Lower lobe of right lung (tissue), 2 donors: ENCODE data around the gene CCM2L. TPM values are rescaled to one million over a fixed set of nuclear protein-coding genes. Genes with fewer than 3 reads are reported as not detected.

ENCODE experiments used
- ATAC-seq, 2 donors: fragments of 200-7000 bp; cut with Tn5 transposase; one replicate each; pipeline ENCODE4 v1.9.1; 2020 to 2022; ENCODE audit warnings: mild to moderate bottlenecking in 2 of 2, moderate library complexity in 2 of 2
- DNase-seq: peaks from one replicate; pipeline ENCODE4 v3.0.0-alpha.2; 2020
- H3K27ac ChIP-seq: fragments of 200-600 bp; one replicate; pipeline ENCODE4 v1.8.0; 2022
- H3K27me3 ChIP-seq: fragments of 200-600 bp; one replicate; pipeline ENCODE4 v1.8.0; 2022; ENCODE audit warnings: low read depth
- H3K36me3 ChIP-seq: fragments of 200-600 bp; one replicate; pipeline ENCODE4 v1.8.0; 2022; ENCODE audit warnings: mild to moderate bottlenecking
- H3K4me1 ChIP-seq: fragments of 200-600 bp; one replicate; pipeline ENCODE4 v1.8.0; 2022
- H3K4me3 ChIP-seq: fragments of 200-600 bp; one replicate; pipeline ENCODE4 v1.8.0; 2022; ENCODE audit warnings: mild to moderate bottlenecking
- H3K9me3 ChIP-seq: fragments of 200-600 bp; one replicate; pipeline ENCODE4 v1.8.0; 2022
- CTCF ChIP-seq: fragments of 200-600 bp; IDR thresholded peaks from one replicate; pipeline ENCODE4 v1.8.0; 2022; ENCODE audit warnings: antibody characterized with exemption, mild to moderate bottlenecking
- intact Hi-C: fragments of 100-400 bp; cut with DNase I; formaldehyde crosslinking; loops from one replicate; pipeline ENCODE4 v1.11.0; 2022
- total RNA-seq: library from RNA; stranded (reverse); fragmentation: NEBNext Ultra II Directional; extraction: Animal tissue kit (Norgen Biotek cat#: 25700); gene quantifications from one replicate; pipeline ENCODE4 v1.2.1, GENCODE V29; 2021
- donor health status: DM: no; HTN: yes; CAD: no; lungs with severe emphysema.

CCM2L gene
- total RNA-seq, 1 donor from 2014 or later: 18.8 TPM

- H3K27me3 ChIP-seq: no peaks in the 10 kb centered on the region
- no peak for DNase-seq
- no peaks in the 10 kb centered on the region for H3K9me3 ChIP-seq
- no peak overlapping the region for H3K27ac ChIP-seq
- TF ChIP-seq CTCF: no peak
- no peak overlapping the region for H3K4me3 ChIP-seq
- intact Hi-C loops: no loop called here
- H3K36me3 ChIP-seq: no peaks in the 10 kb centered on the region
- ATAC-seq: no peak
- no peaks in the 10 kb centered on the region for H3K4me1 ChIP-seq
Observed at GRCh38 chr20:31987744-31988143, 22.5 kb upstream of the CCM2L start.

- H3K4me3 ChIP-seq: no peak overlapping the region
- no peak overlapping the region for H3K27ac ChIP-seq
- no peaks in the 10 kb centered on the region for H3K9me3 ChIP-seq
- intact Hi-C loops: no loop called here
- no peaks in the 10 kb centered on the region for H3K4me1 ChIP-seq
- DNase-seq: no peak
- H3K36me3 ChIP-seq: no peaks in the 10 kb centered on the region
- H3K27me3 ChIP-seq: peaks cover under 1% of the 10 kb centered on the region
- ATAC-seq: no peak
- no peak for TF ChIP-seq CTCF
Observed at GRCh38 chr20:31988430-31989015, 21.7 kb upstream of the CCM2L start.

GRCh38 chr20:31989030-31989645 is 21.1 kb upstream of the CCM2L start:
- H3K9me3 ChIP-seq: no peaks in the 10 kb centered on the region
- no peak for TF ChIP-seq CTCF
- no peaks in the 10 kb centered on the region for H3K36me3 ChIP-seq
- H3K4me1 ChIP-seq: no peaks in the 10 kb centered on the region
- no peak overlapping the region for H3K4me3 ChIP-seq
- no peak for DNase-seq
- H3K27me3 ChIP-seq: peaks cover 7% of the 10 kb centered on the region
- intact Hi-C loops: no loop called here
- no peak overlapping the region for H3K27ac ChIP-seq
- ATAC-seq: no peak

GRCh38 chr20:31990641-31991338 is 19.4 kb upstream of the CCM2L start:
- TF ChIP-seq CTCF: no peak
- no peak for DNase-seq

GRCh38 chr20:31991339-31991705 is 18.9 kb upstream of the CCM2L start:
- H3K27ac ChIP-seq: no peak overlapping the region
- H3K9me3 ChIP-seq: no peaks in the 10 kb centered on the region
- intact Hi-C loops: no loop called here
- no peak for ATAC-seq
- no peak overlapping the region for H3K4me3 ChIP-seq
- no peaks in the 10 kb centered on the region for H3K4me1 ChIP-seq
- peaks cover 25% of the 10 kb centered on the region for H3K27me3 ChIP-seq
- no peaks in the 10 kb centered on the region for H3K36me3 ChIP-seq
- no peak for TF ChIP-seq CTCF
- no peak for DNase-seq

More at GRCh38 chr20:31990641-31991338, 19.4 kb upstream of the CCM2L start:
- peaks cover 23% of the 10 kb centered on the region for H3K27me3 ChIP-seq
- no peak overlapping the region for H3K4me3 ChIP-seq
- no peaks in the 10 kb centered on the region for H3K36me3 ChIP-seq
- H3K9me3 ChIP-seq: no peaks in the 10 kb centered on the region
- no peak overlapping the region for H3K27ac ChIP-seq
- intact Hi-C loops: no loop called here
- no peaks in the 10 kb centered on the region for H3K4me1 ChIP-seq
- ATAC-seq: no peak
